ENCODE data around the gene RBP2. TPM values are rescaled to one million over a fixed set of nuclear protein-coding genes. Genes with fewer than 3 reads are reported as not detected.

The RBP2 gene
- total RNA-seq = not detected

- ATAC-seq = no peak
- no peaks in the 10 kb centered on the region for H3K27me3 ChIP-seq
- H3K27ac ChIP-seq = no peak within 1 kb of the TSS
- H3K4me3 ChIP-seq = no peak within 1 kb of the TSS
- H3K9me3 ChIP-seq = no peaks in the 10 kb centered on the region
- H3K4me1 ChIP-seq = no peaks in the 10 kb centered on the region
- 100% methylated on average over 1 of the region's 4 CpGs for WGBS, 2 donors (ENCODE audit: low coverage in 1 of 2)
- TF ChIP-seq POLR2A (IDR thresholded peaks at IDR 0.05) = no peak
- H3K36me3 ChIP-seq = no peaks in the 10 kb centered on the region
These were observed at the start of gene RBP2 for GRCh38 chr3:139476348-139476747. Gene RBP2 (minus strand): TSS chr3:139476516. CDS start chr3:139476459, 57 bp downstream.

- ATAC-seq = no peak
- Histone ChIP-seq H3K4me1 (no peaks in the 10 kb centered on the region), H3K36me3 (peaks cover 0 to 26% of the 10 kb centered on the region in 2 donors), H3K4me3 (no peak overlapping the region), H3K27me3 (no peaks in the 10 kb centered on the region), H3K27ac (no peak overlapping the region), H3K9me3 (no peaks in the 10 kb centered on the region)
- TF ChIP-seq EP300 (IDR thresholded peaks at IDR 0.05) (no peak), POLR2AphosphoS5 (IDR thresholded peaks at IDR 0.05) (no peak), CTCF (IDR thresholded peaks at IDR 0.05) (no peak), POLR2A (IDR thresholded peaks at IDR 0.05) (no peak)
- WGBS, 2 donors (ENCODE audit: low coverage in 1 of 2) = 94 to 100% methylated on average over 4 to 5 of the region's 7 CpGs
These were observed 48.7 kb upstream of the RBP2 start for GRCh38 chr3:139524841-139525636.

GRCh38 chr3:139523718-139524117 is 47.4 kb upstream of the RBP2 start:
- H3K9me3 ChIP-seq = no peaks in the 10 kb centered on the region
- TF ChIP-seq EP300 (IDR thresholded peaks at IDR 0.05) (no peak), CTCF (IDR thresholded peaks at IDR 0.05) (no peak), POLR2AphosphoS5 (IDR thresholded peaks at IDR 0.05) (no peak), POLR2A (IDR thresholded peaks at IDR 0.05) (no peak)
- H3K36me3 ChIP-seq = peaks cover 0 to 26% of the 10 kb centered on the region in 2 donors
- H3K4me3 ChIP-seq = no peak overlapping the region
- H3K27me3 ChIP-seq = no peaks in the 10 kb centered on the region
- ATAC-seq = no peak
- H3K4me1 ChIP-seq = no peaks in the 10 kb centered on the region
- WGBS, 2 donors (ENCODE audit: low coverage in 1 of 2) = 44% methylated on average over 1 of the region's 1 CpG; no CpG with 5 or more reads in 1 of the 2 donors
- no peak overlapping the region for H3K27ac ChIP-seq

- H3K9me3 ChIP-seq = no peaks in the 10 kb centered on the region
- H3K27me3 ChIP-seq = no peaks in the 10 kb centered on the region
- WGBS, 2 donors (ENCODE audit: low coverage in 1 of 2) = 95 to 100% methylated on average over 3 to 5 of the region's 5 CpGs
- no peak for TF ChIP-seq POLR2A (IDR thresholded peaks at IDR 0.05)
- no peak for TF ChIP-seq POLR2AphosphoS5 (IDR thresholded peaks at IDR 0.05)
- no peak for TF ChIP-seq EP300 (IDR thresholded peaks at IDR 0.05)
- no peak for TF ChIP-seq CTCF (IDR thresholded peaks at IDR 0.05)
- H3K36me3 ChIP-seq = peaks cover 0 to 26% of the 10 kb centered on the region in 2 donors
- H3K4me1 ChIP-seq = no peaks in the 10 kb centered on the region
- H3K4me3 ChIP-seq = no peak overlapping the region
- no peak for ATAC-seq
- H3K27ac ChIP-seq = no peak overlapping the region
These were observed 46.9 kb upstream of the RBP2 start for GRCh38 chr3:139523166-139523565.

GRCh38 chr3:139522421-139522820 is 46.1 kb upstream of the RBP2 start:
- H3K27me3 ChIP-seq = no peaks in the 10 kb centered on the region
- peaks cover 0 to 28% of the 10 kb centered on the region in 2 donors for H3K36me3 ChIP-seq
- no peak for TF ChIP-seq POLR2A (IDR thresholded peaks at IDR 0.05)
- TF ChIP-seq EP300 (IDR thresholded peaks at IDR 0.05) = no peak
- TF ChIP-seq CTCF (IDR thresholded peaks at IDR 0.05) = no peak
- no peak for TF ChIP-seq POLR2AphosphoS5 (IDR thresholded peaks at IDR 0.05)
- no peak for ATAC-seq
- no peak overlapping the region for H3K27ac ChIP-seq
- H3K4me3 ChIP-seq = no peak overlapping the region
- H3K4me1 ChIP-seq = no peaks in the 10 kb centered on the region
- H3K9me3 ChIP-seq = no peaks in the 10 kb centered on the region
- 0% methylated on average over 1 of the region's 2 CpGs; no CpG with 5 or more reads in 1 of the 2 donors for WGBS, 2 donors (ENCODE audit: low coverage in 1 of 2)
